Neuronal stem cell (in vitro differentiated cells): Measurements from ENCODE around the gene NDUFC2.

Experiments
- DNase-seq: peaks from one replicate; pipeline ENCODE4 v3.0.0-alpha.2; 2013; ENCODE audit warnings: low spot score
- H2AFZ ChIP-seq: one replicate; pipeline ENCODE4 v1.6.1; 2013; ENCODE audit warnings: mild to moderate bottlenecking, low read length, inconsistent platforms
- H2AK5ac ChIP-seq: 2 replicates; pipeline ENCODE4 v1.6.1; 2013; ENCODE audit warnings: low read depth, mild to moderate bottlenecking, inconsistent platforms, low read length, moderate library complexity, mixed read lengths
- H2BK120ac ChIP-seq: 2 replicates; pipeline ENCODE4 v1.6.1; 2013; ENCODE audit warnings: low read depth, mild to moderate bottlenecking, inconsistent platforms, low read length, moderate library complexity, mixed read lengths
- H2BK12ac ChIP-seq: one replicate; pipeline ENCODE4 v1.6.1; 2013; ENCODE audit warnings: low read length, inconsistent platforms
- H2BK15ac ChIP-seq: 2 replicates; pipeline ENCODE4 v1.6.1; 2013; ENCODE audit warnings: mild to moderate bottlenecking, low read length, inconsistent platforms, mixed read lengths
- H2BK5ac ChIP-seq: one replicate; pipeline ENCODE4 v1.6.1; 2013; ENCODE audit warnings: inconsistent platforms, mild to moderate bottlenecking, low read length, moderate library complexity
- H3K14ac ChIP-seq: one replicate; pipeline ENCODE4 v1.6.1; 2013; ENCODE audit warnings: low read length, inconsistent platforms
- H3K18ac ChIP-seq: 2 replicates; pipeline ENCODE4 v1.6.1; 2013; ENCODE audit warnings: low read length, inconsistent platforms
- H3K23ac ChIP-seq: 2 replicates; pipeline ENCODE4 v1.6.1; 2013; ENCODE audit warnings: low read depth, mild to moderate bottlenecking, mixed read lengths, low read length, inconsistent platforms; ENCODE audit not compliant: poor library complexity
- H3K27ac ChIP-seq: replicated peaks from 3 replicates; pipeline ENCODE4 v1.5.1; 2013; ENCODE audit warnings: low read length, inconsistent platforms
- H3K27me3 ChIP-seq, 3 experiments: 2 replicates each; pipeline ENCODE4 v1.6.1; 2013; ENCODE audit warnings: low read length in 3 of 3, mild to moderate bottlenecking in 2 of 3, inconsistent platforms in 1 of 3, low read depth in 1 of 3, mixed read lengths in 1 of 3, moderate library complexity in 1 of 3; ENCODE audit not compliant: control insufficient read depth in 3 of 3, insufficient read depth in 3 of 3
- H3K36me3 ChIP-seq, 2 donors: replicated peaks in 1 of 2; 2 replicates each; pipeline ENCODE4 v1.6.1; 2013; ENCODE audit warnings: low read length in 2 of 2; ENCODE audit not compliant: control insufficient read depth in 2 of 2, insufficient read depth in 2 of 2
- H3K4ac ChIP-seq: 2 replicates; pipeline ENCODE4 v1.6.1; 2013; ENCODE audit warnings: inconsistent platforms, mild to moderate bottlenecking, low read length, moderate library complexity
- H3K4me1 ChIP-seq, 2 donors: 1 replicate in 1 of 2; 2 replicates in 1 of 2; pipeline ENCODE4 v1.6.1; 2013; ENCODE audit warnings: low read length in 2 of 2, low read depth in 1 of 2; ENCODE audit not compliant: control insufficient read depth in 2 of 2, insufficient read depth in 1 of 2
- H3K4me2 ChIP-seq: one replicate; pipeline ENCODE4 v1.6.1; 2013; ENCODE audit warnings: mild to moderate bottlenecking, low read length, inconsistent platforms; ENCODE audit not compliant: insufficient read depth, poor library complexity, severe bottlenecking
- H3K4me3 ChIP-seq, 2 donors: 2 replicates each; pipeline ENCODE4 v1.5.1; 2013; ENCODE audit warnings: low read length in 2 of 2, mild to moderate bottlenecking in 2 of 2, inconsistent platforms in 1 of 2, moderate library complexity in 1 of 2
- H3K79me1 ChIP-seq: one replicate; pipeline ENCODE4 v1.6.1; 2013; ENCODE audit warnings: low read depth, mild to moderate bottlenecking, inconsistent platforms, low read length, moderate library complexity
- H3K9ac ChIP-seq: one replicate; pipeline ENCODE4 v1.6.1; 2013; ENCODE audit warnings: mild to moderate bottlenecking, low read depth, low read length, inconsistent platforms; ENCODE audit not compliant: poor library complexity
- H3K9me3 ChIP-seq, 2 donors: replicated peaks in 1 of 2; 2 replicates each; pipeline versions ENCODE3 to v1.6.1; 2013; ENCODE audit warnings: low read length in 2 of 2, mild to moderate bottlenecking in 2 of 2, inconsistent platforms in 1 of 2, low read depth in 1 of 2, mixed read lengths in 1 of 2, moderate library complexity in 1 of 2; ENCODE audit not compliant: control insufficient read depth in 2 of 2, insufficient read depth in 1 of 2
- H4K8ac ChIP-seq: one replicate; pipeline ENCODE4 v1.6.1; 2013; ENCODE audit warnings: low read depth, mild to moderate bottlenecking, inconsistent platforms, low read length, moderate library complexity
- H4K91ac ChIP-seq: one replicate; pipeline ENCODE4 v1.6.1; 2013; ENCODE audit warnings: low read length, low read depth, mild to moderate bottlenecking, inconsistent platforms; ENCODE audit not compliant: poor library complexity
- whole genome bisulfite sequencing, 2 donors: extraction: QIAGEN DNeasy Blood & Tissue Kit; methylation state at CpG; one replicate each; pipeline ENCODE4 v1.1.7; 2013; ENCODE audit warnings: missing lambda C conversion rate in 2 of 2, mixed read lengths in 1 of 2; ENCODE audit not compliant: insufficient read length in 2 of 2, insufficient replicate concordance in 1 of 2; ENCODE audit errors: extremely low coverage in 2 of 2; 5-methylcytosine and 5-hydroxymethylcytosine counted together

The NDUFC2 gene

DNA sequence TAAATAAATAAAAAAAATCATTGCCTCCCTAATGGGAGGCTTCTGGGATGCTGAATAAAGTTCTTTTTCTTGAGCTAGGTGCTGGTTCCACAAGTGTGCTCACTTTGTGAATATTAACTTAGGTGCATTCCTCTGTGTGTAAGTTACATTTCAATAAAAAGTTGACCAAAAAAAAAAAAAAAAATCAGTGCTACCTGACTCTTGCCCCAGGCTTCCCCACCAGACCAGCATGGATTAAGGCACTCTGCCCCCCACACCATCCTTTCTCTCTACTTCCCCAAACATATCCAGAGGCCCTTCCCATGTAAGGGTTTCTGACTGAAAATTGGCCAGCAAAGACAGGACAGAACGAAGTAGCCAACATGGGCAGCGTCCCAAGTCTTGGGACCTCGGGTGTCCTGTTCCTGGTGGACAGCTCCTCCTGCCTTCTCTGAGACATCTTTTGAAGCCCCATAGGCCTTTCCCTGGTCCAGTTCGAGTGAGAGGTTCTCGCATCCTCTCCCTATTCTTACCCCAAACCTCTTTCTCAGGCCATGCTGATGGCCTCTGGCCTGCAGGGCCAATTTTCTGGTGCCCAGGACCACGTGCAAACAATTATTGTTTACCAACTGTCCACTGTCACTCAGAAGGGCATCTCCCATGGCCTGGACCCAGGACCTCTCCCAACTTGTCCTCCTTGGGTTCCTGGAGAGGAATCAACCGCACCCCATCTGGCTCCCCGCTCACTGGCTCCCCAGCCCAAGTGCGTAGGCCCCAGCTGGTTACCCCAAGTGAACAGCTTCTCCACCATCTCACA is 41.6 kb downstream of the NDUFC2 start:
- Histone ChIP-seq H2BK5ac (no peak overlapping the region), H4K91ac (no peak overlapping the region), H2AFZ (no peak overlapping the region), H3K4me2 (no peak overlapping the region), H3K27ac (no peak overlapping the region), H4K8ac (no peak overlapping the region), H3K36me3 (no peaks in the 10 kb centered on the region), H3K4me3 (no peak overlapping the region), H2AK5ac (no peak overlapping the region), H3K23ac (no peak overlapping the region), H3K27me3 (no peaks in the 10 kb centered on the region), H3K18ac (no peak overlapping the region), H3K9me3 (no peaks in the 10 kb centered on the region), H3K4me1 (peaks cover 0 to 3% of the 10 kb centered on the region in 2 donors), H3K14ac (peak overlapping the region; percentile 33), H3K9ac (no peak overlapping the region), H3K4ac (no peak overlapping the region), H3K79me1 (no peaks in the 10 kb centered on the region), H2BK12ac (no peak overlapping the region), H2BK120ac (no peak overlapping the region), H2BK15ac (peak overlapping the region; percentile 33)
- DNase-seq: no peak
- WGBS, 2 donors: no CpG with 5 or more reads among the region's 9 CpGs

GRCh38 chr11:78037056-78037455 is 42.6 kb downstream of the NDUFC2 start:
- Histone ChIP-seq H3K27ac (no peak overlapping the region), H3K9me3 (no peaks in the 10 kb centered on the region), H3K79me1 (no peaks in the 10 kb centered on the region), H3K14ac (no peak overlapping the region), H4K8ac (no peak overlapping the region), H3K4me2 (no peak overlapping the region), H2BK5ac (no peak overlapping the region), H3K18ac (no peak overlapping the region), H3K4ac (no peak overlapping the region), H3K23ac (no peak overlapping the region), H2BK15ac (no peak overlapping the region), H3K4me3 (no peak overlapping the region), H3K36me3 (no peaks in the 10 kb centered on the region), H4K91ac (no peak overlapping the region), H3K27me3 (no peaks in the 10 kb centered on the region), H2BK120ac (no peak overlapping the region), H2BK12ac (no peak overlapping the region), H3K9ac (no peak overlapping the region), H2AK5ac (no peak overlapping the region), H2AFZ (no peak overlapping the region), H3K4me1 (peaks cover 0 to 3% of the 10 kb centered on the region in 2 donors)
- no peak for DNase-seq
- WGBS, 2 donors: no CpG with 5 or more reads among the region's 3 CpGs

DNA sequence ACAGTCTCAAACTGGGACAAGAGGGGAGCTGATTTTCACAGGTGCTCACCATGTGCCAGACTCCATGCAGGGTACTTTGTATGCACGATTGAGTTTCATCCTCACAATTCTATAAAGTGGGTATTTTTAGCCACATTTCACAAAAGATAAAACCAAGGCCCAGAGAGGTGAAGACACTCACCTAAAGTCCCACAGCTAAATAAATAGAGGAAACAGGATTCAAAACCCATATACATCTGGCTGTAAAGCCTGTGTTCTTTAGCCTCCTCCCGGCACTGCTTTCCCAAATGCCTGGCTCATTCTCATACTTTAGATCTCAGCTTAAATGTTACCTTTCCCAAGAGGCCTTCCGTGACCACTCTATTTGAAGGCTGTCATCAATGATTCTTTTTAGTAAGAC is 43.3 kb downstream of the NDUFC2 start:
- Histone ChIP-seq H2BK12ac (no peak overlapping the region), H3K9ac (no peak overlapping the region), H3K4me1 (peaks cover 0 to 3% of the 10 kb centered on the region in 2 donors), H4K91ac (no peak overlapping the region), H2AK5ac (no peak overlapping the region), H3K18ac (no peak overlapping the region), H3K14ac (no peak overlapping the region), H3K27me3 (no peaks in the 10 kb centered on the region), H3K9me3 (no peaks in the 10 kb centered on the region), H2BK120ac (no peak overlapping the region), H2BK15ac (no peak overlapping the region), H2BK5ac (no peak overlapping the region), H4K8ac (no peak overlapping the region), H3K4me3 (no peak overlapping the region), H3K79me1 (no peaks in the 10 kb centered on the region), H3K27ac (no peak overlapping the region), H2AFZ (no peak overlapping the region), H3K36me3 (no peaks in the 10 kb centered on the region), H3K23ac (no peak overlapping the region), H3K4me2 (no peak overlapping the region), H3K4ac (no peak overlapping the region)
- no CpG with 5 or more reads among the region's 3 CpGs for WGBS, 2 donors
- DNase-seq: no peak

DNA sequence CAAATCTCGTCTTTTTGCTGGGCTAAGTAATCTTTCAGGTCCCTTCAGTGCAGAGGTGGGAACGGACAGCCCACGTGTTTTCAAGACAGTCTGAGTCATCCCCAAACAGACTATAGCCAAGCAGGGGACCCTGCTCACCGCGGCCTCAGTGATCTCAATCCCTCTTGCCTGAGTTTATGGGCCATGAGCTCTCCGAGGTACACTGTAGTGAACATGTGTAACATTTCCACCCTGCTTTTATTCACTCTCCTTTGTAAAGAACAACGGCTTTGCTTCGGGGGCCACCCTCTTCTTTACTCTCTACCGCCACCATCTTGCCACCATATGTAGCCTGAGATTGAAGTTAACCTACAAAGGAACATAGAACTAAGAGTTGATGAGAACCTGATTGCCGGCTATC is 45.0 kb downstream of the NDUFC2 start:
- H2AFZ ChIP-seq: peak overlapping the region; percentile 67
- no peak overlapping the region for H3K9ac ChIP-seq
- H3K27me3 ChIP-seq: no peaks in the 10 kb centered on the region
- H3K36me3 ChIP-seq: no peaks in the 10 kb centered on the region
- no peak overlapping the region for H4K91ac ChIP-seq
- no peak for DNase-seq
- peaks cover 6 to 8% of the 10 kb centered on the region in 2 donors for H3K4me1 ChIP-seq
- H2BK12ac ChIP-seq: no peak overlapping the region
- H2AK5ac ChIP-seq: no peak overlapping the region
- H2BK15ac ChIP-seq: no peak overlapping the region
- no peak overlapping the region for H3K4ac ChIP-seq
- no peak overlapping the region for H3K18ac ChIP-seq
- H3K4me3 ChIP-seq: no peak overlapping the region
- no peaks in the 10 kb centered on the region for H3K79me1 ChIP-seq
- H2BK120ac ChIP-seq: no peak overlapping the region
- no peak overlapping the region for H4K8ac ChIP-seq
- H2BK5ac ChIP-seq: no peak overlapping the region
- WGBS, 2 donors: no CpG with 5 or more reads among the region's 10 CpGs
- no peak overlapping the region for H3K23ac ChIP-seq
- no peak overlapping the region for H3K14ac ChIP-seq
- no peak overlapping the region for H3K4me2 ChIP-seq
- H3K9me3 ChIP-seq: no peaks in the 10 kb centered on the region
- no peak overlapping the region for H3K27ac ChIP-seq
